Measurements from ENCODE around the gene CPED1. TPM values are rescaled to one million over a fixed set of nuclear protein-coding genes. Genes with fewer than 3 reads are reported as not detected.

CPED1 gene
- polyA plus RNA-seq, 1 donor from 2014 or later: not detected

DNA sequence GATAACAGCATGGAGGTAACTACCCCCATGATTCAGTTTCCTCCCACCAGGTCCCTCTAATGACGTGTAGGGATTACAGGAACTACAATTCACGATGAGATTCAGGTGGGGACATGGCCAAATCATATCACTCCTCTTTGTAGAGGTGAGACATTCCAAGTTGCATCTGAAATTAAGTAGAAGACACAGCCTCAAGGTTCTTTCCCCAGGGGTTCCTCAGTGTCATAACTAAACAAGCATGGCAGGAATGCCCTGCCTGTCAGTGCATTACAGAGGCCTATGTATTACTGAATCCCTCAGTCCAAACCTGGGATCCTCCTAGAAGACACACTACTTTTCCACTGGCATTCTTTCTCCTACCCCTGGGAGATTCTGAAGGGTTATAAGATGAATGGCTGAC is 297.7 kb downstream of the CPED1 start:
- Histone ChIP-seq H3F3A (ENCODE audit: insufficient read depth, low read length, poor library complexity, severe bottlenecking) (no peaks in the 10 kb centered on the region), H2AFZ (ENCODE audit: low read depth, low read length) (no peak overlapping the region), H4K20me1 (ENCODE audit: insufficient read depth) (no peaks in the 10 kb centered on the region), H3K27me3 (ENCODE audit: insufficient read depth, low read depth, low read length) (no peaks in the 10 kb centered on the region), H3K9me2 (ENCODE audit: insufficient read depth, low read length) (no peaks in the 10 kb centered on the region), H3K4me2 (ENCODE audit: low read length) (no peak overlapping the region), H3K36me3 (ENCODE audit: insufficient read depth, low read length) (no peaks in the 10 kb centered on the region), H3K4me3 (ENCODE audit: low read length) (no peak overlapping the region), H3K27ac (ENCODE audit: low read length) (no peak overlapping the region), H3K79me2 (replicated peaks; ENCODE audit: insufficient read depth, low read length) (no peaks in the 10 kb centered on the region), H3K9me3 (ENCODE audit: low read length) (no peaks in the 10 kb centered on the region), H3K9ac (ENCODE audit: low read length) (no peak overlapping the region)
- TF ChIP-seq POLR2AphosphoS5 (IDR thresholded peaks at IDR 0.05): no peak
- TF ChIP-seq SMC3 (conservative IDR thresholded peaks at IDR 0.05; ENCODE audit: poor library complexity): no peak
- no peak for TF ChIP-seq EZH2 (IDR thresholded peaks at IDR 0.05; ENCODE audit: borderline replicate concordance, insufficient read depth, low read length, poor library complexity, severe bottlenecking)

DNA sequence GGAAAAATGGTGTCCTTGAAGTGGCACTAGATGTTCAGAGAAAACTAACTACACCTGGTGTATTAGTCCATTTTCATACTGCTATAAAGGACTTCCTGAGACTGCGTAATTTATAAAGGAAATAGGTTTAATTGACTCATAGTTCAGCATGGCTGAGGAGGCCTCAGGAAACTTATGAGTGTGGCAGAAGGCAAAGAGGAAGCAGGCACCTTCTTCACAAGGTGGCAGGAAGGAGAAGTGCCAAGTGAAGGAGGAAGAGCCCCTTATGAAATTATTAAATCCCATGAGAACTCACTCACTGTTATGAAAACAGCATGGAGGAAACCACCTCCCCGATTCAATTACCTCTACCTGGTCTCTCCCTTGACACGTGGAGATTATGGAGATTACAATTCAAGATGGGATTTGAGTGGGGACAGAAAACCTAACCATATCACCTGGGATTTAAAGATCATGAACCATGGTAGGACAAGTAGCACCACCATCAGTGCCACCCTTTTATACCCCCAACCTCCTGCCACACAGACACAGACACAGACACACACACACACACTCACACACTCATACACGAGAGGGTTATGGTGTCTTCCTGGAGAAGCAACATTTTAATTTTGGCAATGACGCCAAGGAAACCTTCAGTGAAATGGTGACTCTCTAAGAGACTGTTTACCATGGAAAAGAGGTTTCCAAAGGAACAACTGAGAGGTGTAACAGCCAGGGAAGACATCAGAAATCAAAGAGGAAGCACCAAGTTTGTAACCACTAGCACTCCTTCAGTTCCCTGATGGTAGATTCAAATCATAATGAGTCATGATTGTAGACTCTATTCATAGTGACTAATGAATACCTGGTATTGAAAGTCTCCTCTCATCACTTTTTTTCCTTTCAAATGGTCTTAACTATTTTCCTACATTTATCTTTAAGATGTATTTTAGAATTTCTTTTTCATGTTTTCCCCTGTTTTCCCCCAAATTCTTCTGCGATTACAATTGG is 298.5 kb downstream of the CPED1 start:
- no peaks in the 10 kb centered on the region for H3F3A ChIP-seq (ENCODE audit: insufficient read depth, low read length, poor library complexity, severe bottlenecking)
- H3K27me3 ChIP-seq (ENCODE audit: insufficient read depth, low read depth, low read length): no peaks in the 10 kb centered on the region
- no peaks in the 10 kb centered on the region for H4K20me1 ChIP-seq (ENCODE audit: insufficient read depth)
- no peaks in the 10 kb centered on the region for H3K9me2 ChIP-seq (ENCODE audit: insufficient read depth, low read length)
- no peaks in the 10 kb centered on the region for H3K36me3 ChIP-seq (ENCODE audit: insufficient read depth, low read length)
- no peak overlapping the region for H2AFZ ChIP-seq (ENCODE audit: low read depth, low read length)
- H3K4me3 ChIP-seq (ENCODE audit: low read length): no peak overlapping the region
- no peak overlapping the region for H3K9ac ChIP-seq (ENCODE audit: low read length)
- H3K27ac ChIP-seq (ENCODE audit: low read length): no peak overlapping the region
- H3K79me2 ChIP-seq (replicated peaks; ENCODE audit: insufficient read depth, low read length): no peaks in the 10 kb centered on the region
- no peak overlapping the region for H3K4me2 ChIP-seq (ENCODE audit: low read length)
- no peaks in the 10 kb centered on the region for H3K9me3 ChIP-seq (ENCODE audit: low read length)
- TF ChIP-seq, protein P1, sequence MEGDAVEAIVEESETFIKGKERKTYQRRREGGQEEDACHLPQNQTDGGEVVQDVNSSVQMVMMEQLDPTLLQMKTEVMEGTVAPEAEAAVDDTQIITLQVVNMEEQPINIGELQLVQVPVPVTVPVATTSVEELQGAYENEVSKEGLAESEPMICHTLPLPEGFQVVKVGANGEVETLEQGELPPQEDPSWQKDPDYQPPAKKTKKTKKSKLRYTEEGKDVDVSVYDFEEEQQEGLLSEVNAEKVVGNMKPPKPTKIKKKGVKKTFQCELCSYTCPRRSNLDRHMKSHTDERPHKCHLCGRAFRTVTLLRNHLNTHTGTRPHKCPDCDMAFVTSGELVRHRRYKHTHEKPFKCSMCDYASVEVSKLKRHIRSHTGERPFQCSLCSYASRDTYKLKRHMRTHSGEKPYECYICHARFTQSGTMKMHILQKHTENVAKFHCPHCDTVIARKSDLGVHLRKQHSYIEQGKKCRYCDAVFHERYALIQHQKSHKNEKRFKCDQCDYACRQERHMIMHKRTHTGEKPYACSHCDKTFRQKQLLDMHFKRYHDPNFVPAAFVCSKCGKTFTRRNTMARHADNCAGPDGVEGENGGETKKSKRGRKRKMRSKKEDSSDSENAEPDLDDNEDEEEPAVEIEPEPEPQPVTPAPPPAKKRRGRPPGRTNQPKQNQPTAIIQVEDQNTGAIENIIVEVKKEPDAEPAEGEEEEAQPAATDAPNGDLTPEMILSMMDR (IDR thresholded peaks at IDR 0.05; ENCODE audit: poor library complexity, severe bottlenecking): no peak
- TF ChIP-seq, protein P2, sequence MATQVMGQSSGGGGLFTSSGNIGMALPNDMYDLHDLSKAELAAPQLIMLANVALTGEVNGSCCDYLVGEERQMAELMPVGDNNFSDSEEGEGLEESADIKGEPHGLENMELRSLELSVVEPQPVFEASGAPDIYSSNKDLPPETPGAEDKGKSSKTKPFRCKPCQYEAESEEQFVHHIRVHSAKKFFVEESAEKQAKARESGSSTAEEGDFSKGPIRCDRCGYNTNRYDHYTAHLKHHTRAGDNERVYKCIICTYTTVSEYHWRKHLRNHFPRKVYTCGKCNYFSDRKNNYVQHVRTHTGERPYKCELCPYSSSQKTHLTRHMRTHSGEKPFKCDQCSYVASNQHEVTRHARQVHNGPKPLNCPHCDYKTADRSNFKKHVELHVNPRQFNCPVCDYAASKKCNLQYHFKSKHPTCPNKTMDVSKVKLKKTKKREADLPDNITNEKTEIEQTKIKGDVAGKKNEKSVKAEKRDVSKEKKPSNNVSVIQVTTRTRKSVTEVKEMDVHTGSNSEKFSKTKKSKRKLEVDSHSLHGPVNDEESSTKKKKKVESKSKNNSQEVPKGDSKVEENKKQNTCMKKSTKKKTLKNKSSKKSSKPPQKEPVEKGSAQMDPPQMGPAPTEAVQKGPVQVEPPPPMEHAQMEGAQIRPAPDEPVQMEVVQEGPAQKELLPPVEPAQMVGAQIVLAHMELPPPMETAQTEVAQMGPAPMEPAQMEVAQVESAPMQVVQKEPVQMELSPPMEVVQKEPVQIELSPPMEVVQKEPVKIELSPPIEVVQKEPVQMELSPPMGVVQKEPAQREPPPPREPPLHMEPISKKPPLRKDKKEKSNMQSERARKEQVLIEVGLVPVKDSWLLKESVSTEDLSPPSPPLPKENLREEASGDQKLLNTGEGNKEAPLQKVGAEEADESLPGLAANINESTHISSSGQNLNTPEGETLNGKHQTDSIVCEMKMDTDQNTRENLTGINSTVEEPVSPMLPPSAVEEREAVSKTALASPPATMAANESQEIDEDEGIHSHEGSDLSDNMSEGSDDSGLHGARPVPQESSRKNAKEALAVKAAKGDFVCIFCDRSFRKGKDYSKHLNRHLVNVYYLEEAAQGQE (IDR thresholded peaks at IDR 0.05; ENCODE audit: borderline replicate concordance): no peak
- TF ChIP-seq RAD21 (conservative IDR thresholded peaks at IDR 0.05) (no peak), TAF1 (IDR thresholded peaks at IDR 0.05; ENCODE audit: low read depth) (no peak), POLR2AphosphoS5 (IDR thresholded peaks at IDR 0.05) (no peak), EZH2 (IDR thresholded peaks at IDR 0.05; ENCODE audit: borderline replicate concordance, insufficient read depth, low read length, poor library complexity, severe bottlenecking) (no peak), MXI1 (conservative IDR thresholded peaks at IDR 0.05; ENCODE audit: poor library complexity, severe bottlenecking) (no peak), SMC3 (conservative IDR thresholded peaks at IDR 0.05; ENCODE audit: poor library complexity) (no peak), EP300 (conservative IDR thresholded peaks at IDR 0.05; ENCODE audit: poor library complexity, severe bottlenecking) (no peak)
